IPS-15b (cell line): ENCODE results near the gene KLHL15.
"Not testable (repeated sequence)": the region's sequence is repeated elsewhere in the genome, so short reads cannot be mapped to it uniquely, and the experiment has no call there.

Experiments used
- H3K27me3 ChIP-seq: one replicate; pipeline ENCODE4 v1.6.1; 2013; ENCODE audit warnings: low read length; ENCODE audit not compliant: control insufficient read depth, insufficient read depth
- H3K36me3 ChIP-seq: one replicate; pipeline ENCODE4 v1.6.1; 2013; ENCODE audit warnings: low read length; ENCODE audit not compliant: control insufficient read depth, insufficient read depth
- H3K4me1 ChIP-seq: one replicate; pipeline ENCODE4 v1.6.1; 2013; ENCODE audit warnings: mild to moderate bottlenecking, low read length; ENCODE audit not compliant: control insufficient read depth, insufficient read depth
- H3K4me3 ChIP-seq: one replicate; pipeline ENCODE4 v1.5.1; 2013; ENCODE audit warnings: low read depth, low read length
- H3K9ac ChIP-seq: one replicate; pipeline ENCODE4 v1.6.1; 2013; ENCODE audit warnings: low read depth, mild to moderate bottlenecking, low read length
- H3K9me3 ChIP-seq: one replicate; pipeline ENCODE4 v1.6.1; 2013; ENCODE audit warnings: mild to moderate bottlenecking, low read length; ENCODE audit not compliant: control insufficient read depth, insufficient read depth

KLHL15 gene

GRCh38 chrX:24027086-24027485 is at the start of gene KLHL15:
Gene KLHL15, minus strand, starts transcription at chrX:24027186. Its CDS starts 20,493 bp downstream, at chrX:24006693.
- Histone ChIP-seq H3K36me3 (no peaks in the 10 kb centered on the region), H3K9ac (peak within 1 kb of the TSS; percentile 70), H3K27me3 (peaks cover 37% of the 10 kb centered on the region)

GRCh38 chrX:24069877-24070276 is 42.9 kb upstream of the KLHL15 start:
- no peak overlapping the region for H3K4me3 ChIP-seq
- no peaks in the 10 kb centered on the region for H3K4me1 ChIP-seq
- H3K9me3 ChIP-seq, result no peaks in the 10 kb centered on the region
- H3K27me3 ChIP-seq, result no peaks in the 10 kb centered on the region
- H3K9ac ChIP-seq, result no peak overlapping the region
- H3K36me3 ChIP-seq, result peaks cover 61% of the 10 kb centered on the region

More at GRCh38 chrX:24027086-24027485, at the start of gene KLHL15:
- Histone ChIP-seq H3K9me3 (no peaks in the 10 kb centered on the region), H3K4me3 (peak within 1 kb of the TSS; percentile 94), H3K4me1 (no peaks in the 10 kb centered on the region)

GRCh38 chrX:24063488-24063887 is 36.5 kb upstream of the KLHL15 start:
- no peaks in the 10 kb centered on the region for H3K9me3 ChIP-seq
- no peak overlapping the region for H3K4me3 ChIP-seq
- peaks cover 57% of the 10 kb centered on the region for H3K36me3 ChIP-seq
- no peaks in the 10 kb centered on the region for H3K4me1 ChIP-seq
- no peaks in the 10 kb centered on the region for H3K27me3 ChIP-seq
- no peak overlapping the region for H3K9ac ChIP-seq

GRCh38 chrX:24055043-24055356 is 28.0 kb upstream of the KLHL15 start:
- H3K27me3 ChIP-seq, result no peaks in the 10 kb centered on the region
- H3K36me3 ChIP-seq, result peaks cover 22% of the 10 kb centered on the region
- H3K9me3 ChIP-seq, result no peaks in the 10 kb centered on the region
- no peaks in the 10 kb centered on the region for H3K4me1 ChIP-seq
- H3K9ac ChIP-seq, result peak overlapping the region; percentile 100
- H3K4me3 ChIP-seq, result no peak overlapping the region

- H3K9me3 ChIP-seq, result no peaks in the 10 kb centered on the region
- H3K36me3 ChIP-seq, result peaks cover 20% of the 10 kb centered on the region
- H3K9ac ChIP-seq, result peak within 1 kb of the TSS; percentile 100
- no peaks in the 10 kb centered on the region for H3K4me1 ChIP-seq
- no peaks in the 10 kb centered on the region for H3K27me3 ChIP-seq
- no peak within 1 kb of the TSS for H3K4me3 ChIP-seq
Measured at GRCh38 chrX:24054182-24055042, 27.4 kb upstream of the KLHL15 start, which contains the start of gene EIF2S3. Gene EIF2S3, plus strand, starts transcription at chrX:24054956. Its CDS starts 13 bp downstream, at chrX:24054969.

GRCh38 chrX:24050522-24051318 is 23.7 kb upstream of the KLHL15 start:
- H3K9me3 ChIP-seq, H3K4me3 ChIP-seq, H3K4me1 ChIP-seq, H3K9ac ChIP-seq, H3K36me3 ChIP-seq, H3K27me3 ChIP-seq: not testable (repeated sequence)

- not testable (repeated sequence) for H3K36me3 ChIP-seq, H3K4me1 ChIP-seq, H3K9me3 ChIP-seq, H3K9ac ChIP-seq, H3K27me3 ChIP-seq, H3K4me3 ChIP-seq
Measured at GRCh38 chrX:24049643-24050042, 22.7 kb upstream of the KLHL15 start.

GRCh38 chrX:24046060-24046459 is 19.1 kb upstream of the KLHL15 start:
- not testable (repeated sequence) for H3K9me3 ChIP-seq, H3K4me3 ChIP-seq, H3K36me3 ChIP-seq, H3K9ac ChIP-seq, H3K4me1 ChIP-seq, H3K27me3 ChIP-seq

- Histone ChIP-seq H3K4me3 (no peak overlapping the region), H3K4me1 (no peaks in the 10 kb centered on the region), H3K9ac (no peak overlapping the region), H3K9me3 (no peaks in the 10 kb centered on the region), H3K36me3 (no peaks in the 10 kb centered on the region), H3K27me3 (peaks cover 2% of the 10 kb centered on the region)
Measured at GRCh38 chrX:24037729-24038128, 10.7 kb upstream of the KLHL15 start.

- Histone ChIP-seq H3K4me1 (no peaks in the 10 kb centered on the region), H3K36me3 (no peaks in the 10 kb centered on the region), H3K9ac (no peak overlapping the region), H3K27me3 (peaks cover 20% of the 10 kb centered on the region), H3K9me3 (no peaks in the 10 kb centered on the region), H3K4me3 (no peak overlapping the region)
Measured at GRCh38 chrX:24034485-24034884, 7.5 kb upstream of the KLHL15 start.

GRCh38 chrX:24030597-24030996 is 3.6 kb upstream of the KLHL15 start:
- H3K27me3 ChIP-seq, result peaks cover 39% of the 10 kb centered on the region
- no peaks in the 10 kb centered on the region for H3K36me3 ChIP-seq
- H3K4me1 ChIP-seq, result no peaks in the 10 kb centered on the region
- H3K9ac ChIP-seq, result no peak overlapping the region
- H3K9me3 ChIP-seq, result no peaks in the 10 kb centered on the region
- H3K4me3 ChIP-seq, result no peak overlapping the region

GRCh38 chrX:24027985-24028384 is 999 bp upstream of the KLHL15 start:
- Histone ChIP-seq H3K36me3 (no peaks in the 10 kb centered on the region), H3K9ac (no peak overlapping the region), H3K27me3 (peaks cover 37% of the 10 kb centered on the region), H3K4me3 (no peak overlapping the region), H3K9me3 (no peaks in the 10 kb centered on the region), H3K4me1 (no peaks in the 10 kb centered on the region)
